Central memory CD8-positive, alpha-beta T cell (primary cell): Measurements from ENCODE around the gene GARNL3.

Experiments used
- ATAC-seq: fragments of 150-1000 bp; cut with Tn5 transposase; replicated peaks from 2 replicates; pipeline ENCODE4 v1.10.0; 2022; ENCODE audit warnings: mild to moderate bottlenecking, moderate FRiP score, moderate number of reproducible peaks; ENCODE audit not compliant: poor library complexity, severe bottlenecking; ENCODE audit errors: extremely low read depth
- DNase-seq, 2 donors: peaks; one replicate each; pipeline ENCODE4 v3.0.0; 2021; ENCODE audit warnings: low spot score in 2 of 2
- H3K27ac Mint-ChIP-seq: one replicate; pipeline ENCODE4 v1.8.0; 2022; ENCODE audit warnings: low read depth, mild to moderate bottlenecking, moderate library complexity, mixed read lengths
- H3K27me3 Mint-ChIP-seq: one replicate; pipeline ENCODE4 v1.8.0; 2022; ENCODE audit warnings: mixed read lengths
- H3K36me3 Mint-ChIP-seq: one replicate; pipeline ENCODE4 v1.8.0; 2022; ENCODE audit warnings: mild to moderate bottlenecking, moderate library complexity, mixed read lengths; ENCODE audit not compliant: insufficient read depth
- H3K4me1 Mint-ChIP-seq: one replicate; pipeline ENCODE4 v1.8.0; 2022; ENCODE audit warnings: mixed read lengths
- H3K4me3 Mint-ChIP-seq: one replicate; pipeline ENCODE4 v1.8.0; 2022; ENCODE audit warnings: mild to moderate bottlenecking, moderate library complexity, mixed read lengths
- H3K9me3 Mint-ChIP-seq: one replicate; pipeline ENCODE4 v1.8.0; 2022; ENCODE audit warnings: mixed read lengths

Gene GARNL3

DNA sequence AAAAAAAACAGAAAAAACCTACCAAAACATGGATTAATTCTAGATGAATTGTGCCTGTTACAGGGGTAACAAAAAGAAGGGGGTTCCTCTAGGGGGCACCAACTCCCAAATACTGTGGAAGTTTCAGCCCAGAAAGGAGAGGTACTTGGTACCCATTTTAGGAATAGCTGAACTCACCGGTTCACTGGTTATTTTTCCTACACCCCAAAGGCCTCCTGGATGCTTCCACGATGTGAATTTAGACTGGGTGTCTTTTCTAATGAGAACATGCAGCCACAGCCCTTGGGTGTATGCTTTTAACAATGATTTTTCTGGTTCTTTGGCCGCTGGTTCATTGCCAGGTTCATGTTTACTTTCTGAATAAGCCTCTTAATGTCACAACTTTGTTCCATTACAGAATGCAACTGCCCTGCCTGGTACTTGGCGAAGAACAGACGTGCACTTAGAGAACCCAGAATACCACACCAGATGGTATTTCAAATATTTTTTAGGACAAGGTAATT lies 46.7 kb downstream of the GARNL3 start:
- no peaks in the 10 kb centered on the region for H3K36me3 Mint-ChIP-seq
- no peaks in the 10 kb centered on the region for H3K4me1 Mint-ChIP-seq
- no peak overlapping the region for H3K27ac Mint-ChIP-seq
- no peaks in the 10 kb centered on the region for H3K9me3 Mint-ChIP-seq
- H3K4me3 Mint-ChIP-seq = no peak overlapping the region
- ATAC-seq (no peak), DNase-seq (no peak)
- H3K27me3 Mint-ChIP-seq = no peaks in the 10 kb centered on the region

DNA sequence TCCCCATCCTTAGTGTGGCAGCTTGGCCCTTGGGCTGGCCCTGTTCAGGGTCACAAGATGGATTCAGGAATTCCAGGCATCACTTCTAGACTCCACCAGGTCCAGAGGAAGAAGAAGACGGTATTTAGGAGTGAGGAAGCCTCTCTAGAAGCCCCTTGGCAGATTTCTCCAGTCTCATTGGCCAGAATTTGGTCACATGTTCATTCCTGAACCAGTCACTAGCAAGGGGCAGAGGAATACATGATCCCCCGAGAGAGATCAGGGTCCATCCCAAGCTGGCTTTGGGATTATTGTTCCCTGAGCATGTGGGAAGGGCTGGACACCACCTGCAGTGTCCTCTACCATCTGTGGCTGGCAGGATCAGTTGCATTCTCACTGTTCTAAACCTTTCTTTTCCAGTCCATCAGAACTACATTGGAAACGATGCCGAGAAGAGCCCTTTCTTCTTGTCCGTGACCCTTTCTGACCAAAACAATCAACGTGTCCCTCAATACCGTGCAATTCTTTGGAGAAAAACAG lies 48.5 kb downstream of the GARNL3 start:
- ATAC-seq (no peak), DNase-seq (no peak)
- Mint-ChIP-seq H3K27ac (no peak overlapping the region), H3K4me3 (no peak overlapping the region), H3K36me3 (no peaks in the 10 kb centered on the region), H3K9me3 (no peaks in the 10 kb centered on the region), H3K4me1 (no peaks in the 10 kb centered on the region), H3K27me3 (no peaks in the 10 kb centered on the region)

DNA sequence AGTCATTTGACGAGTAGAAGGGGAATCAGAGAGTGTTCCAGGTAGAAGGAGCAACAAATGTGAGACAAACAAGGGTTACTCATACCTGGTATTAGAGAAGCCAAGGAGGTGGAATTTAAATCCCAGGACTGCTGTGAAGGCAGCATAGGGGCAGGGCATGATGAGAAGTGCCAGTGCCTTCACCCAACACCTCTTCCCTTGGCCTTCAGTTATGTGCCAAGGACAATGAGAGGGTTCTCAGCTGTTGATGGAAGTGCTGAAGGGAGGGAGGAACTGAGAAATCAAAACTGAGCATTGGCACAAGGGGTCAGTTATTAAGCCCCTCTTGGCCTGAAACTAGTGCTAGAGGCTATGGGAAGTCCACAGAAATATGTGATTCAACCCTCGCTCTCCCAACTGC lies 50.3 kb downstream of the GARNL3 start:
- H3K27me3 Mint-ChIP-seq = no peaks in the 10 kb centered on the region
- no peak overlapping the region for H3K4me3 Mint-ChIP-seq
- no peaks in the 10 kb centered on the region for H3K9me3 Mint-ChIP-seq
- no peak overlapping the region for H3K27ac Mint-ChIP-seq
- no peaks in the 10 kb centered on the region for H3K4me1 Mint-ChIP-seq
- DNase-seq (no peak), ATAC-seq (no peak)
- H3K36me3 Mint-ChIP-seq = no peaks in the 10 kb centered on the region

DNA sequence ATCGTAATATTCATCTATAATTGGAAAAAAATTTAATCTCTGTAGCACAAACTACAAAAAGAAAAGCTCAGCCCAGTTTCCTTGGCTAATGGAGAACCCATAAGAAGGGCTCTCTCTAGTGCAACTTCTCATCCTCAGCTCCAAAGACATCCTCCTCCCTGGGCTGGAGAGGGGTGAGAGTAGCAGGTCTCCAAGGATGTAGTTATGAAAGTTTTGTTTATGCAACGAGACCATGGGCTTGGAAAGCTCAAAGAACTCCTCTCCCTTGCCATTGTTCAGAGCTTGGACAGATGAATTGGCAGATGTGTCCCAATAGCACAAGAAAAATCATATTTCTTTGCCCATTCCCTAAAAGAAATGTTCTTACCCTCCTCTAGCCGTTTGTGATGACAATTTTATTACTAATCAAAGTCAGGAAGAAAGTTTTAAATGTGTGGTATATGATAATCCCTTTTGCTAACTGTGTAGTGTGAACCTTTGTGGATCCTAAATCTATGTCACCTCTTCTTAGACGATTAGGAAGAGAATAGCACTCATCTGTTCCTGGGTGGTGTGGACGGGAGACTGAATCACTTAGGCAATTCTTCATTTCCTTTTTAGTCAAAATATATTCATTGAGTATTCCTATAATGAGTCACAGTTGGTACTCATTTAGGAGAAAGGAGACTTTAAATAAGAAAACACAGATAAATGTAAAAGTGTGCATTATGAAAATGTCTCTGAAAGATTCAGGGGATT lies 52.2 kb downstream of the GARNL3 start:
- ATAC-seq = no peak
- Mint-ChIP-seq H3K9me3 (no peaks in the 10 kb centered on the region), H3K36me3 (no peaks in the 10 kb centered on the region), H3K27ac (no peak overlapping the region), H3K4me1 (no peaks in the 10 kb centered on the region), H3K4me3 (no peak overlapping the region), H3K27me3 (no peaks in the 10 kb centered on the region)
- no peak for DNase-seq

DNA sequence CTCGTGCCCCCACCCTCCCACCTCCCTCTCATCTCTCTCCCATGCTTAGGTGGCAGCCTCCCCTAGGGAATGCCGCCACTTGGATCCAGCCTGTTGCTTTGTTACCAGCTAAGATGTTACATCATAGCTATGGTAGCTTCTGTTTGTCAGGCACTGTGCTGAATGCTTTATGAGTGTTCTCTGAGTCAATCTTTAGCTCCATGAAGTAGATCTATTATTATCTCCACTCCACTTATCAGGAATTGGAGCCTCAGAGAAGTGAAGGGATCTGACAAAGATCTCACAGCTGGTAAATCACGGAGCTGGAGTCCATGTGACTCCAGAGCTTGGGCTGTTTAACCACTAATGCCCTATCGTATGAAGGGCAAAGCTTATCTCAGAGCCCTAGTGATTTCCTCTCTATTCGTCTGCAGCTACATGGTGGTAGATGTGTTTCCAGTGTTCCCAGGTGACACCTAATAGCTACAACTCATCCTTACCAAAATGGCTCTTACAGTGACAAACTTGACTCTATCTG lies 54.1 kb downstream of the GARNL3 start:
- Mint-ChIP-seq H3K36me3 (no peaks in the 10 kb centered on the region), H3K27ac (no peak overlapping the region), H3K9me3 (no peaks in the 10 kb centered on the region), H3K27me3 (no peaks in the 10 kb centered on the region), H3K4me1 (no peaks in the 10 kb centered on the region), H3K4me3 (no peak overlapping the region)
- DNase-seq (no peak), ATAC-seq (no peak)

DNA sequence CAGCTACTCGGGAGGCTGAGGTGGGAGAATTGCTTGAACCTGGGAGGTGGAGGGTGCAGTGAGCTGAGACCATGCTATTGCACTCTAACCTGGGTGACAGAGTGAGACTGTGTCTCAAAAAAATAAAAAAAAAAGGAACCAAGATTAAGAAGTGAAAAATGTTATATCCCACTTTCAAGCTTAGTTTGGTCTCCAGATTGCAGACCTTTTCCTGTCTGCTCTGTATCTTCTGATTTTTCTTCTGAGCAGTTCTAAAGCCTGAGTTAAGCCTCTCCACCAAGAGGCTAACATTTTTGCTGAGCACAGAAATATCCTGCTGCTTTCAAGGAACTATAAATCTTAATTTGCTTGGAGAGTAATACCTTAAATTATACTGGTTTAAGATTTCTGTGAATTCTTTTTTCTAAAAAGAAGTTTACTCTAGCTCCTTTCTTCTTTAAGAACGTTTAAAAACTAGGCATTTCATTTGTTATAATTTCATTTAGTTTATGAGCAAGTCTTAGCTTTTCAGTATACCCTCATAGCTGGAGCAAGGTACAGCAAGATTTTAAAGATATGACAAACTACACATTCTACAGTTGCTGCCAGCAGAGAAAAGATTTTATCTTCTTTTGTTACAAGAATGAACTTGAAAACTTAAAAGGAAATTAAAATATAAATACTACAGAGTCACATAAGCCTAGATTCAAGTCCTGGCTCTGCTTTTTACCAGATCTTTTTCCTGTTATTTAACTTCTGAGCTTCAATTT lies 55.0 kb downstream of the GARNL3 start:
- Mint-ChIP-seq H3K27ac (no peak overlapping the region), H3K36me3 (no peaks in the 10 kb centered on the region), H3K9me3 (no peaks in the 10 kb centered on the region), H3K27me3 (peaks cover 4% of the 10 kb centered on the region), H3K4me1 (no peaks in the 10 kb centered on the region), H3K4me3 (no peak overlapping the region)
- ATAC-seq (no peak), DNase-seq (no peak)

DNA sequence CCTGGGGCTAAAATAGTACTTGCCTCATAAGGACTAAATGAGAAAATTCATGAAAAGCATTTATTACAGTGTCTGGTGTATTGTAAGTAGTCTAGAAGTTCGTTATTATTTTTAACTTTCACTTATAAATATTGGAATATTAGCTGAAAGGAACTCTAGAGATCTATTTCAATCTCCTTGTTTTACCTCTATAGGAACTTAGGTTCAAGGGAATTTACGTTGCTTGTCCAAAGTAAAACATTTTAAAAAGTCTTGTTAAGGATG lies 55.5 kb downstream of the GARNL3 start:
- H3K27me3 Mint-ChIP-seq = peaks cover 9% of the 10 kb centered on the region
- DNase-seq (no peak), ATAC-seq (no peak)
- no peaks in the 10 kb centered on the region for H3K9me3 Mint-ChIP-seq
- no peak overlapping the region for H3K4me3 Mint-ChIP-seq
- no peaks in the 10 kb centered on the region for H3K4me1 Mint-ChIP-seq
- H3K27ac Mint-ChIP-seq = no peak overlapping the region
- no peaks in the 10 kb centered on the region for H3K36me3 Mint-ChIP-seq

DNA sequence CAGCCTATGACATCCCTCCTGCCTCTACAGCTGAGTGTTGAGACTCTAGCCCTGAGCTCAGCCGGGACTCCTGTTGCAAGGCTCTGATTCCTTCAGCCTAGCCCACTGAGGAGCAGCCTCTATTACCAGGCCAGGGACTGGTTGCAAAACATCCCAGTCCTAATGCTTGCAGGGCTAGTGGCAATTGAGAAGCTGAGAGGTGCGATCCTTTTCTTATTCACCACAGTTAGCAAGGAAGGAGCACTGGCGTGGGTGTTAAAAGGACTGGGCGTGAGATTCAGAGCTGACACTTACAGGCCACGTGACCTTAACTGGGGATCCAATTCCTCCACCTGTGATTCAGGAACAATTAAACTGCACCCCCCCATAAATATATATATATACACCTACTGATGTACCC lies 58.8 kb downstream of the GARNL3 start:
- Mint-ChIP-seq H3K27me3 (peaks cover 9% of the 10 kb centered on the region), H3K27ac (no peak overlapping the region), H3K4me3 (no peak overlapping the region), H3K4me1 (no peaks in the 10 kb centered on the region), H3K9me3 (no peaks in the 10 kb centered on the region), H3K36me3 (no peaks in the 10 kb centered on the region)
- DNase-seq = no peak
- ATAC-seq = no peak

DNA sequence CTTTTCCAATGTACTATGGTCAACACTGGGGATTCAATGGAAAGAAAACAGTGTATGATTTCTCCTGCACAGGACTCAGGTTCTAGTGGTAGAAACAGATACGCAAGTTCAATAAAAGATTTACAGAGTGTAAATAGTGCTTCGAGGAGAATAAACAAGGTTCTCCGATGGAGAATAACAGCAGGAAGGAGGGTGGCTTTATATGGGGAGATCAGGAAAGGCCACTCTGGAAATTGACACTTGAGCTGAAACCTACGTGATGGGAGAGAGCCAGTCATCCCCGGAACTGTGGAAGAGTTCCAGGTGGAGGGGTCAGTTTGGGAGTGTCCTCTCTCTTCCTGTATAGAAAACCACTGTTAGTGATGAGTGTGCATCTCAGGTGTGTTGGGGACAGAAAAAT lies 65.9 kb downstream of the GARNL3 start:
- Mint-ChIP-seq H3K4me1 (no peaks in the 10 kb centered on the region), H3K36me3 (no peaks in the 10 kb centered on the region), H3K9me3 (no peaks in the 10 kb centered on the region), H3K4me3 (no peak overlapping the region), H3K27ac (no peak overlapping the region), H3K27me3 (peaks cover 10% of the 10 kb centered on the region)
- ATAC-seq = no peak
- no peak for DNase-seq

DNA sequence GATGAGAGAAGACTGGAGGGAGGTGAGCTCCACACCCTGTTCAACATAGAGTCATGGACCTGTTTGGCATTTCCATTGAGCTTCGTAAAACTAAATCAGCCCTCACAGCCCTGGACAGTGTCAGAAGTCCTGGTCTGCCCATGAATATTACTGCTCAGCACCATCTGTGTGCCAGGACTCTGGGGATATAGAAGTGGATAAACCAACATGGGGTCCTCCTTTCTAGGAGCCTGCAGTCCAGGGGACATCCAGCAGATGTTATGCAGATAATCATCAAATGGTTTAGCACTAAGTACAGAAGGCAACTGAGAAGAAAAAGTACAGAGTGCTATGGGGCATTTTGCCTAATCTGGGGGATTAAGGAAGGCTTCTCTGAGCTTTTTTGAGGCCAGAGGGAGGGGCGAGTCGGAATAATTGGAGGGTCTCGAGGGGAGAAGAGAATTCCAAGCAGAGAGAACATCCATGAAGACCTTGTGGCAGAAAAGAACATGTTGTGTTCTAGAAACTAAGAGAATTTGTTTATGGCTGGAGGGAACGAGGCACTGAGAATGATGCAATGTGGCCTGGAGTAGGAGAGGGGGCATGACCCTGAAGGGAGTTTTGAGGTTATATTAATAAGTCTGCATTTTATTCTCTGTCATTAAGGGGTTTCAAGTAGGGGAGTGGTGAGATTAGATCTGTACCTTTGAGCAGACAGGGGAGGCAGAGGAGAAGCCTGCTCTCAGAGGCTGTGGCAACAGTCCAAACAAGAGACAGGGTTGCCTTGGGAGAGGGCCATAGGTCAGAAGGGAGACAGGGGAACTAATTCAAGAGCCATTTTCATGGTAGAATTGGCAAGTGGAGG lies 68.9 kb downstream of the GARNL3 start:
- H3K27ac Mint-ChIP-seq = no peak overlapping the region
- H3K4me3 Mint-ChIP-seq = no peak overlapping the region
- ATAC-seq (no peak), DNase-seq (no peak)
- H3K36me3 Mint-ChIP-seq = no peaks in the 10 kb centered on the region
- no peaks in the 10 kb centered on the region for H3K9me3 Mint-ChIP-seq
- H3K27me3 Mint-ChIP-seq = peaks cover 10% of the 10 kb centered on the region
- no peaks in the 10 kb centered on the region for H3K4me1 Mint-ChIP-seq

DNA sequence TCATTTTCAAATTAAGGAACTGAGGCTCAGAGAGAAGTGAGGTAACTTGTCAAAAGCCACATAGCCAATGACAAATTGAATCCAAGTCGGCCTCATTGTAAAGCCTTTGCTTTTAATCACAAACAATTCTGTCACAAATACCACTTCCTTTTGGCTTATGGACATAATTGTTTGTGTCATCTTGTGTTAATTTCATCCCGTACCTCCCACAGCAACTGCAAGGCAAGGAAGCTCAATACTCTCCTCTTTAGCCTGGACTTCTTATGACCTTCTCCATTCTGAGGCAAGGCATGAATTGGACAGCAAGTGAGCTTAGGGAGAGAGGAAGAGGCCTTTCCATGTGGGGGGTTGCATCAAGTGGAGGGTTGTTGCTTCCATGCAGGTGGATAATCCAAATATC lies 70.2 kb downstream of the GARNL3 start:
- Mint-ChIP-seq H3K9me3 (no peaks in the 10 kb centered on the region), H3K4me1 (no peaks in the 10 kb centered on the region), H3K27ac (no peak overlapping the region), H3K36me3 (no peaks in the 10 kb centered on the region), H3K4me3 (no peak overlapping the region), H3K27me3 (peaks cover 10% of the 10 kb centered on the region)
- ATAC-seq (no peak), DNase-seq (no peak)

DNA sequence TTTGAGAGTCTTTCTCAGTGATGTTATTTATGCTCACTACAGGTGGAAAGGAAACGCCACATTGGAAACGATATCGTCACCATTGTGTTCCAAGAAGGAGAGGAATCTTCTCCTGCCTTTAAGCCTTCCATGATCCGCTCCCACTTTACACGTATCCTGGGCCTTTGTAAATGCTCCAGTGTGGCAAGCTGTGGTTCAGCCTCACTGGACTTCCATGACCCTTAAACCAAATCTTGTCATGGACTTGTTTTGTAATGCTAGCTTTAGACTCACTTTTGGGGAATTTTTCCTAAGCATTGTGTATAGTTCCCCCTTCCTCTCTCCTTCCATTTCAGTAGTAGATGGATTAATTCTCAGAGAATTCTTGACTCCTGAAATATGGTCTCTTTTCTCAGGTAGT lies 71.5 kb downstream of the GARNL3 start:
- Mint-ChIP-seq H3K36me3 (no peaks in the 10 kb centered on the region), H3K4me1 (no peaks in the 10 kb centered on the region), H3K27ac (no peak overlapping the region), H3K9me3 (no peaks in the 10 kb centered on the region), H3K27me3 (no peaks in the 10 kb centered on the region), H3K4me3 (no peak overlapping the region)
- no peak for ATAC-seq
- no peak for DNase-seq
